Fibroblast of skin of right biceps (primary cell): Measurements from ENCODE around the gene COX4I1.
"Not testable (repeated sequence)": the region's sequence is repeated elsewhere in the genome, so short reads cannot be mapped to it uniquely, and the experiment has no call there.

Experiments
- DNase-seq: peaks from one replicate; pipeline ENCODE4 v3.0.0-alpha.2; 2013

The COX4I1 gene

DNA sequence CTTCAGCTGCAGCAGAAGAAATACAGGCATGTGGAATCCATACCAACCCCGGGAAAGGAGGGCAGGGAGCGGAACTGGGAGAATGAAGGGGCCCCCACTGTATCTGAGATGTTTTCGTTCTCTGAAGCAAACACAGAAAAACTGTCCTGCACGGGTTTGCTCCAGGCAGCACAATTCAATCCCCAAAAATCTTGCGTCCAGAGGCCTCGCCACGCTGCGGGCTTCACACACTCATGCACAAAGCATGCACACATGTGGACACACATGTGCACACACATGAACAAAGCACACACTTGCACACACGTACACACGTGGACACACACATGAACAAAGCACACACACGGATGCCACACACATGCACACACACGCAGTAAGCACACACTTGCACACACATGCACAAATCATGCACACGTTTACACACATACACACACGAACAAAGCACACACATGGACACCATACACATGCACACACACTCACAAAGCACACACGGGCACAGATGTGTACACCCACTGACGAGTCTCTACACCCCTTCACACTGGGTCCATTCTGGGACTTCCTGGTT lies 27.3 kb downstream of the COX4I1 start:
- no peak for DNase-seq

DNA sequence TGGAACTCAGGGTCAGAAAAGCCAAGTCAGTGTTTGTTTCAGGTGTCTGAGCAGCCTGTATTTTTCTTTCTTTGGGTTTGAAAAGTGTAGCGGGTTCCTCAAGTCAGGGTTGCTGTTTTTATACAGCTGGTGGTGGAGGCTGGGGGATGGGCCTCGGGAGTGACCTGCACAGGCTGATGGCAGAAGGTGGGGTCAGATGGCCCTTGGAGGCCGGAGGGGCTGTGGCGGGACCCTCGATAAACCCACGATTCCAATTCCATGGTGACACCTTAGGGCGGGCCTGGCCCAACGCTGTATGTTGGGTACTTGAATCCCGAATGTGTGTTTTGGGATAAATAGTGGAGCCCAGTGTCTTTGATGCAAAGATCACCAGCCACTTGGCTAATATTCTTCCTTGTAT lies 28.7 kb downstream of the COX4I1 start:
- no peak for DNase-seq

DNA sequence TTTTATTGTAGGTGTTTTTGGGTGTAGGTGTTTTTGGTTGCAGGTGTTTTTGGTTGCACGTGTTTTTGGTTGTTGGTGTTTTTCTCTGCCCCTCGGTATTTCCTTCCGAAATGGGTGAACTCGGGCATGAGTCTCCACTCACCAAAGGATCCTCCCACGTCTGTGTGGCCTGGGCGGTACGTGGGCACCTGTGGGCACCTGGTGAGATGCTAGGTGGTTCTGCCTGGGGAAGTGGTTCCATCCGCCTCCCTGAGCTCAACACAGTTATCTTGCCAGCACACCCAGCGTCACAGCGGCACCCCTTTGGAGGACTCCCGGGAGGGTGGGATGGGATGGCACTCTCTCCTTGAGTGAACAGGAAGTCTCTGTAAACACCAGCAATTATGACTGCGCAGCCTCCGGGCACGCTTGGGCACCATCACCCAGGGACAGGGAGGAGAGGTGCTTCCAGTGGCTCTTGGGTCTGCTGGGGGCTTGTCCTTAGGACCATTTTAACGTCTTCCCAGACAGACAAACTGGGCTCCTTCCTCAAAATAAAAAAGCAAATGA lies 29.8 kb downstream of the COX4I1 start:
- no peak for DNase-seq

DNA sequence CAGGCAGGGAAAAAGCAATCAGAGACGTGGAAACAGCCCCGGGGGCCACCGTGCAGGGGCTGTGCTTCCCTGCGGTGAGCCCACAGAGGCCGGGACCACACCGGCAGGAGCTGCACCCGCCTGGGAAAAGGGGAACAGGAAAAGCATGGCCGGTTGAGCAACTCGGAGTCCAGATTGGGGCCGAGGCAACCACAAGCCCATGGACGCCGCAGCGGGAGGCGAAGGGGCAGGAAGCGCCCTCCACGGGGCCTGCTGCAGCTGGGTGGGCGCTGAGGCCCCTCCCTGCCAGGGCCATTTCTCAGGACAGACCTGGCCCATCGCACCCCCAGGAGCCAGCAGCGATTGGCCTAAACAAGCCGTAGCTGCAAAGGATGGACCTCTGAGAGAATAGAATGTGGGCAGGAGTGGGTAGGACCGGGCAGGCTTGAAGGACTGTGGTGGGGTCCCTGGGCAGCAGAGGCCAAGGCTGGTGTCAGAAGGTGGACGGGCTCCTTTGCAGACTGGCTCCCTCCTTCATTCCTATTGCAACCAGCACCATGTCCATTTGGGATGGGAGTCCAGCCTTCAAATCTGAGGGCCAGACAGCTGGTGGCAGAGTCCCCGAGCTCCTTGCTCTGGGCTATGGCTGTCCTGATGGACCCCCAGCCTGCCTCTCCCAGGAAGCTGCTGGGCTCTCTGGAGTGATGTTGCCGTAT lies 30.4 kb downstream of the COX4I1 start:
- DNase-seq = no peak

DNA sequence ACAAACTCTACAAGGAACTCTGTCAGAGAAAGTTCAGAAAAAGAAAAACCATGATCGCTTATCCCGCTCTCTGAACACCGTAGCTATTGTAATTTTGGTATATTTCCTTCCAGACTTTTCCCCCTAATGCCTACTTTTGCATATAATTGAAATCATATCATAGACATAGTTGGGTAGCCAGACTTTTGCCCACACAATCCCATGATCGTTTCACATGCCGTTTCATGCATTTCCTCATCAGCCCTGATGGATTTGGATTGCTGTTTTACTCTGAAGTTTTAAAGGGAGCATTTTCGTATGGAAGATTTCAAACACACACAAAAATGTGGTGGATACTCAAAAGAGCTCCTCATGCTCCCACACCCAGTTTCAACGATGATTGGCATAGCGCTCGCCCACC lies 31.3 kb downstream of the COX4I1 start:
- DNase-seq = no peak

DNA sequence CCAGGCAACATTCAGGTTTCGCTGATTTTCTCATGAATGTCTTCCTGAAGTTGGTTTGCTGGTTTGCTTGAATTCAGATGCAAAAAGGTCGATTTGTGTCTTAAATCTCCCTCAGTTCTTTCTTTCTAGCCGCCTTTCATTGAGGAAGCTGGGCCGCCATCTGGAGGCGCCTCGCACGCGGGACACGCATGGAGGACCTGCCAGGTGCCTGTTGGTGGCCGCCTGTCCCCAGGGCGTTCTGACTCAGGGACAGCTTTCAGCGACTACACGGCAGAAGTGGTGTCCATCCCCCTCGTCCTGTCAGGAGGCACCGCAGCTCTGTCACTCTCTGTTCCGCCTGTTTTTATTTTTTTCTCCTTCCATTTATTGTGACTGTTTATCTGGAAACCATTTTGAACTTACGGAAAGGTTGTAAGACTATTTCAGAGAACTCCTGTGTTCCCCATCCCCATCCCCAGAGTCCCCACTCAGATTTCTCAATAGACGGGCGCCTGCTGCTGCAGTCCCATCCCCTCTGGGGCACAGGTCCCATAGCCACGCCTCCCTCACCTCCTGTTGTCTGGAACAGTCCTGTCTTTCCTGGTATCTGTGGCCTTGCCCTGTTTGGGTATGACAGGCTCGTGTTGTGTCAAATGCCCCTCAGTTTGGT lies 33.2 kb downstream of the COX4I1 start:
- DNase-seq = no peak

DNA sequence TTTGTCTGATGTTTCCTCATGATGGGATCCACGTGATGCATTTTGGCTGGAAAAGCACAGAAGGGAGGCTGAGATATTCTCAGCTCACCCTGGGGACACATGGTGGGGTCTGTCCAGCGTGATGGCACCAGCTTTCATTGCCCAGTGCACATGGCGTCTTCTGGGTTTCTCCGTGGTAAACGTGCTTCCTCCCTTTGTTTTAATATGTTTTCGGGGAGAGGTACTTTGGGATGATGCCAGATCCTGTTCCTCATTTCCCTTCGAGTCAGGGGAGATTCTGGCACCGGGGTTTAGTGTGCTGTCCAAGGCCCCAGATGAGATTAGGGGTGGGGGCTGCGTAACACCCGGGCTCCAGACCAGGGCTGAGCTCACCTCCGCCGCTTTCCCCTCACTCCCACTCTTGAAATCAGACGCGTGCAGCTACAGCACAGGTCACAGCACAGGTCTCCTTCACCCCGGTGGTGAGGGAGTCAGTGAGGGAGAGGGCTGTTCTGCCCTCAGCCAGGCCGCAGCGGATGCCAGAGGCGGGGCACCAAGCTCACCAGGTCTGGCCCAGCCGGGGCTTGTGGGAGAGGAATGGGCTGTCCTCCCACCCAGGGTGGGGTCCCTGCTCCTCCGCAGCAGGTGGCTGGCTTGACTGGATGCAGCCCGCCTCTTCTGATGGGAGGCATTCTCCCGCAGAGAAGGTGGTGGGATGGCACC lies 33.9 kb downstream of the COX4I1 start:
- no peak for DNase-seq

DNA sequence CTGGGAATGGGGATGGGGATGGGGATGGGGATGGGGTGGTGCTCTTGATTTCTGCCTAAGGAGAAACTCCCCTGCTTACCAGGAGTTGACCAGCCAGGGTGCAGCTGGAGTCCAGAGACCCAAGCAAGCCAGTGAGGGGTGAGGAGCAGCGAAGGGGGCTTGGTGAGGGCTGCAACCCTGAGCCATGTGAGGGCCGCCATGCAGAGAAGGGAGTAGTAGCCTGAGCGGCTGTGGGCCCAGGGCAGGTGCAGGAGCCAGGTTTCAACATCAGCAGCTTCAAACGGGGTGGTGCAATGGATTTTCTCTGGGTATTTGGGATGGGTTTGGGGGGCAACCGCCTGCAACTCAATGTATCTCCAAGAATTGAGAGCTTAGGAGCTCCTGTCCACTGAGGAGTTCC lies 35.2 kb downstream of the COX4I1 start:
- DNase-seq = no peak

DNA sequence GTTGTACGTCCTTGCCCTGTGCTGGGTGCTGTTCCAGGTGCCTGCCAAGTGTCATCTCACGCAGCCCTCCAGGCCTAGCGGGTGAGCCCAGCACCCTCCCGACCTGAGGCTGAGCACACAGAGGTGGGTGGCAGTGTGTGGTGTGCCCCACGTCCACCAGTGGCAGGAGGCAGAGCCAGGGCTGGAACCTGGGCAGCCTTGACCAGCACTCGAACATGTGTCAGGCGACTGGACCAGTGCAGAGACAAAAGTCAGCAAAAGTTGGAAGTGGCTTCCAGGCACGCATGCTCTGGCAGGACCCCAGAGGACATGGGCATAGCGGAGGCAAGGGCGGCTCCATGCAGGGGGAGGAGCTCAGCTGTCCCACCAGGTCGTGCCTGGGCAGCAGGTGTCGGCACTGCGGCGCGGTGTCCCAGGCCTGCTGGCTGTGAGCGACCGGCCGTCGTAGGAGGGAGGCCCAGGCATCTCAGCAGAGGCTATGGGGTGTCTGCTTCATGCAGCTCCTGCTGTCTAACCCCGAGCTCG lies 35.8 kb downstream of the COX4I1 start:
- no peak for DNase-seq

DNA sequence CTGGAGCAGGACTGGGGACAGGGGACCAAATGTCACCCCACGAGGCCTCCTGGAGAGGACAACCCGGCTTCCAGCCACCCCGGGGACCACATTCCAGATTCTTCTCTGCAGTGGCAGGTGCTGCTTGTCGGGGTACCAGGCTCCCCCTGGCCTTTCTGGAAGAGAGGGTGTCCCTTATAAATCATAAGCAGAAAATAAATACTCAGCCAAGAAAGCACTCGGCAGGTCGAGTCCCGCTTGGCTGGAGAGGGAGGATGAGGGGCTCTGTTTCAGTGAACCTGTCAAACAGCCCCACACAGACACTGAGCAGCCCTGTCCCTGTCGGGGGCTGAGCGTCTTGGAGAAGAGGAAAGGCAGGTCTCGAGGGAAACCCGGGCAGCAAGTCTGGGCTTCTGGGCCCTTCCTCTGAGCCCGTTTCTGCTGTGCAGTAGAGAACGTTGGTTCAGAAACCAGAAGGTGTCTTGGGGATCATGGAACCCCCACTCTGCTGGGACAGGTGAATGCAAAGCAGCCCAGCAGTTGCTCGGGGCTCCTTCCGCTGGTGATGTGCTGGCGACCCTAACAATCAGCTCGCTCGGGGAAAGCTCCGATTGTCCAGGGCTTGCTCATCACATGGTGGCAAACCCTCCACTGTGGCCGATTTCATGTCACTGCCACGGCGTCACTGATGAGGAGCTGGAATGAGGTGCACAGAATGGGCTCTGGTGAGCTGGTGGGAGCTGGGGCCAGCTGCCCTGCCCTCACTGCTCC lies 36.6 kb downstream of the COX4I1 start:
- no peak for DNase-seq

DNA sequence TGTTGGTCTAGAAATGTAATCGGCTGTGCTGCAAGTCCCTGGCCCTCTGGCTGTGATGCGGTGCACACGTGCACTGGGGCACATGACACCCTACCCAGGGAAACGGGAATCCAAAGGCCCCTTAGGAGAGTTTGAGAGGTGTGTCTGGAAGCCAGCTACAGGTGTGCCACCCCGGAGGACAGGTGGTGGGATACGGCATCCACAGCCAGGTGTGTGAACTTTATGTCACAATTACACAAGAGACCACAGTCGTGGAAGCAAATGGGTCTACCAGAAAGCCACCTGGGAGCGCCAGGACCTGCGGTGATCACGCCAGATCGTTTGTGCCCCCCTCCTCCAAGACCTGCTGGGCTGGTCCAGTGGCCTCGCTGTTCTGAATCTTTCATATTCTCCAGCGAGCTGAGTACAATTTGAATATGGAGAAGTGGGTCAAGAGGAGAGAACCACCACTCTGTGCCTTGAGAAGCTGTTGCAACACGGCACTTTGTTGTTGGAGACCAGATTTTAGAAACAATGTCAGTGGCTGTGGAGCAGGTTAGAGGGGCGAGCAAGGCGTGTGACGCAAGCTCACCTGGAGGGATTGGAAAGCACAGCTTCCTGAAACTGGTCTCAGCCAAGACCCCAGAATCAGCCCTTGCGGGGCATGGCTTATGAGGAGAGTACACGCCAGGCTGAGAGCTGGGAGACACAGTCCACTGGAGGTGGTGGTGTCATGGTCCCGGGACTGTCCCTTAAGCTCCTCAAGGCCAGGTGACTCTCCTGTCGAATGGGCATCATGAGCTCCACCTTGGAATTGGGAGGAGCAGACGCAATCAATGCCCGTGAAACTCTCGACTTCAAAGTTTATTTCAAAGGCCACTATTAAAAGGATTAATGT lies 37.4 kb downstream of the COX4I1 start:
- no peak for DNase-seq

DNA sequence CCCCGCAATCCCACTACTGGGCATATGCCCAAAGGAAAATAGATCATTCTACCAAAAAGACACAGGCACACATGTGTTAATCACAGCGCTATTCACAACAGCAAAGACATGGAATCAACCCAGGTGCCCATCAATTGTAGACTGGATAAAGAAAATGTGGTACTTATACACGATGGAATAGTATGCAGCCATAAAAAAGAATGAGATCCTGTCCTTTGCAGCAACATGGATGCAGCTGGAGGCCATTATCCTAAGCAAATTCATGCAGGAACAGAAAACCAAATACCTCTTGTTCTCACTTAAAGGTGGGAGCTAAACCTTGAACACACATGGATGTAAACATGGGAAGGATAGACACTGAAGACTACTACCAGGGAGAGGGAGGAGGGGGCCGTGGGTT lies 38.2 kb downstream of the COX4I1 start:
- not testable (repeated sequence) for DNase-seq

DNA sequence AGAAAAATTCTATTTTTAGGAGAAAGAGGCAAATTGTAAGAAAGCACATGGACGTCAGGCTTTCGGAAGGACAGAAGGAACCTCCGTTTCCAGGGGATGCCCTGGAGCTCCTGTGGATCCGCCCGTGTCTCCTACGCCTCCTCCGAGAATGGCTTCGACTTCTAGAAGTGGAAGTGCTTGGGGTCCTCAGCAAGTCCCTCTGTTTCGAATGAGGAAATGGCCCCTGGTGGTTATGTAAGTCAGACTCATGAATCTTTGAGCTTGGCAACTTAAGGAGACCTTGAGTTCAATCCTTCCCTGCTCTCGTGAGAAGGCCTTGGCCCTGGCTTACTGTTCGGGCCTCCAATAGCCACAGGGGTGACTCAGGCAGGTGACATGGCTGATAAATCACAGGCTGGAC lies 38.9 kb downstream of the COX4I1 start:
- DNase-seq = no peak

DNA sequence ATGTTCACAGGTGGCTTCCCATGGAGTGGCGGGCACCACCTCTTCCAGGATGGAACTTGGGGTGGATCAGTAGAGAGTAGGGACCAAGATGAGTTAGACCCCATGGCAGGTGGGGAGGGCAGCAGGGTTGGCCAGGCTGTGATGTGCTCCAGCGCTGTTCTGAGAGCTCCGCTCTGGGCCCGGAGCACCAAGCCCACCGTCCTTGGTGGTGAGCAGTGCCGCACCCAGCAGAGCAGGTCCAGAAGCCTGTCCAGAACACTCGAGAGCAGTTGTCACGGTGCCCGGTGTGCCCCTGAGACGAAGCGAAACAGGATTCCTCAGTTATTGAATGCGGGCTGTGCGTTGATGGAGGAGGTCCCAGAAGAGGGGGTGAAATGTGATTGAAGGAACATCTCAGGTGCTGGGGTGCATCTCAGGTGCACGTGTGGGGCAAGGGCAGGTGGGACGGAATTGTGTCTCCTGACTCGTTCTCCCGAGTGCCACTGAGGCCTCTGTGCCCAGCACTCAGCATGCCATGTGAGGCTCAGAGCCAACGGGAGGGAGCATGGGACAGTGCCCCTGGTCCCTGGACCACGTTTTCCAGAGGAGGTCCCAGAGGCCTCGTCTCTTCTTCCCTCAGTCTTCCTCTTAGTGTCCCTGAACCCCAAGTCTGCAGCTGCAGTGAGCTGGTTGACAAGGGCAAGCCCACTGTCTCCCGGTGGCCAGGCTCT lies 39.5 kb downstream of the COX4I1 start:
- DNase-seq = no peak

DNA sequence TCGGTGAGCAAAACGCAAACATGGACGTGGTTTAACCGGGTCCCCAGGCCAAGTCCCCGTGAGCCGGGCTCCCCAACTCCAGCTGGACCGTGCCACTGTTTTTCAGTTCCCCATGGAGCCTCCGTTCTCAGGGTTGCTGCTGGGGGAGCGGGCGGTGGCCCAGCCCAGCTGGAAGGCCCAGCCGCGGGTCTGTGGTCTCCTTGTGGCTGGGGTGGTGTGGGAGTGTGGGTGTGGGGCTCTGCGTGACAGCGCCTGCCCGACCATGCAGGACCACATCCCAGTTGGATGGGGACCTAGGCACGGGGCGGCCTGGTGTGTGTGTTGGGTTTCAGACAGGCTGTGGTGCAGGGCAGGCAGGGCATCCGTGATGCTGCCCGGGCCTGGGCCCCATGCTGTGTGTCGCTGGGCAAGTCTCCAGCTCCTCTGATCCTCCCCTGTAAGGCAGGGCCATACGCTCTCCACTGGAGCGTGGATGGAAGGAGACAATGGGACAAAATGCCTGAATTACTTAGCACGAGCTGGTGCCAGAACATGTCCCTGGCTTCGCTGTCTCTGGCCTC lies 40.3 kb downstream of the COX4I1 start:
- no peak for DNase-seq

DNA sequence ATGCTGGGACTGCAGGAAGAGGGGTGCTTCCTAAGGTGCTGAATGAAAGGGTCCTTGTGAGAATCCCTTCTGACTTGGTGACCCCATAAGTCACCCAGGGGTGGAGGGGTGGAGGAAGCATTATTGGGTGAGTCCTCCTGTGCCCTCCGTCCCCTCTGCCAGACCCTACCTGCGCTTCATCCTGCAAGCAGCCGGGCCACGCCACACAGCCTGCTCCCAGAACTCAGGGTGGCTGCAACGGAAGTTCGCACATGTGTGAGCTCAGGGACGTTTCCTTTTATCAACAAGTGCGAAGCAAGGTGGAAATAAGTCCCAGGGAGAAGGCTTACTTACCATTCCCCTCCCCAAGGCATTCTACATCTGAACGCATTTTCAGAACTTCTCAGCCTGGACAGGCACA lies 40.9 kb downstream of the COX4I1 start:
- no peak for DNase-seq

DNA sequence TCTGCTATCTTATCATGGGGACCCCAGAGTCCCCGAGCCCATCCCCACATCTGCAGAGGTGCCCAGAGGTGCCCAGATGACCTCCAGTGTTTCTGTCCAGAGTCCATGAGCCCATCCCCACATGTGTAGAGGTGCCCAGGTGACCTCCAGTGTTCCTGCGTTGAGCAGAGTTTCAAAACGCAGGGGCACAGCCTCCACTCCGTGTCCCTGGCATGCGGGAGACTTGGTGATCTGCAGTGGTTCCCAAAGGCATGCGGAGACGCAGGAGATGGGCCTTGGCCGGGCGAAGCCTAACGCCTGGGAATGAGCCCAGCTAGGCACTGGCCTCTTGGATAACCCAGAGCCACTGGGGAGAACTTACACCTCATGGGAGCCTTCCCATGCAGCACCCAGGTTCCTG lies 41.3 kb downstream of the COX4I1 start:
- no peak for DNase-seq

DNA sequence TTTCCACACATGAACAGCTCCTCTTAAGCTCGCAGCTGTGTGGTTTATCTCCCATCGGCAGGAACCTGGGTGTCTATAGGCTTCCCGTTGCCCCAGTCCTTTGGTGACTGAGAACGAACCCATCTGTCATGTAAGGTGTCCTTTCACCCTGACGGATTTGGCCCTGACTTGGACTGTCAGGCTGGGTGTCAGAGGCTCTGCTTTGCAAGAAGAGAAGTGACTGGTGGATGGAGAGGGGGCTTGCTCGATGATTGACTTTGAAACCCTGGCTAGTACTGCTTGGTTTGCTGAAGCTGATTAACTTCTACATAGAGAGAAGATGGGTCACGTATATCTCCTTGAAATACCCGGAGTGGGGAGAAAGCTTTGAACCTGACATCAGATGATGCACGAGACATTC lies 42.9 kb downstream of the COX4I1 start:
- DNase-seq = no peak

DNA sequence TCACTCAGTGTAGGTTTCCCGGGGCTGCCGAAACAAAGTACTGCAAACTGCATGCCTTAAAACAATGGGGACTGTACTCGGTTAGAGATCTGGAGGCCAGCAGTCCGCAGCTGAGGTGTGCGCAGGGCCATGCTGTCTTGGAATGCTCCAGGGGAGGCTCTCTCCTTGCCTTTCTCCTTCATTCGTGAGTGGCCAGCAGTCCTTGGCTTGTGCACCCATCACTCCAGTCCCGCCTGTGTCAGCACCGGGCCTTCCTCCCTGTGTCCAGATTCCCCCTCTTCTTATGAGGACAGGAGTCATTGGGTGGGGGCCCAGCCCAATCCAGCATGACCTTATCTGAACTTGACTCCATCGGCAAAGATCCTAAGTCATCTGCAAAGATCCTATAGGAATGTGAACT lies 43.4 kb downstream of the COX4I1 start:
- no peak for DNase-seq

DNA sequence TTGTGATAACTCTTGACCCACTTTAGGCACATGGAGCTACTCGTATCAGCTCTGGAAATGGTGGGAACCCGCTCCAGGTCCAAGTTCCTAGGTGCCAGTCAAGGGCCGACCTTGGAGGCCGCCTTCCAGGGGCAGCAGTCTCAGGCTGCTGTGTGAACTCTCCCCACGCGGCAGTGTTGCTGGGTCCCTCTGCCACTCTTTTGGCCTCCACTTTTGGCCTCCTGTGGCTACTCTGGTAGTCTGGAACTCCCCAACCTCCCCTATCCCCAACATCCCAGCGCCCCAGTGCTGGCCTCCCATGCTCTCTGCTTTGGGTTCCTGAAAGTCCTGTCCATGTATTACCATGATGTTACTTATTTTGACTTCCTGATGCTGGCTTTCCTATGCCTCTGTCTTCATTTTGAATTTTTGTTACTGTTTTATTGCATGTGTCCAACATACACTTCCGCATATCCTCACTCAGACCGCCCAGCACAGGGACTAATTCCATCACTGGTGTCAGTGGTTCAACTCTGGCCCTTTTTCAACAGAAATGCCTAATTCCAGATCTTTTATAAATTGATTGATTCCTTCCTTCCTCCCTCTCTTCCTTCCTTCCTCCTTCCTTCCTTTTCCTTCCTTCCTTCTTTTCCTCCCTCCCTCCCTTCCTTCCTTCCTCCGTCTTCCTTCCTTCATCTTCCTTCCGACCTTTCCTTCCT lies 44.1 kb downstream of the COX4I1 start:
- no peak for DNase-seq
